ENCODE results near the gene MBNL2.
A peak's percentile ranks its signal among the peaks of the same experiment; 100 is the strongest.

MBNL2 gene

DNA sequence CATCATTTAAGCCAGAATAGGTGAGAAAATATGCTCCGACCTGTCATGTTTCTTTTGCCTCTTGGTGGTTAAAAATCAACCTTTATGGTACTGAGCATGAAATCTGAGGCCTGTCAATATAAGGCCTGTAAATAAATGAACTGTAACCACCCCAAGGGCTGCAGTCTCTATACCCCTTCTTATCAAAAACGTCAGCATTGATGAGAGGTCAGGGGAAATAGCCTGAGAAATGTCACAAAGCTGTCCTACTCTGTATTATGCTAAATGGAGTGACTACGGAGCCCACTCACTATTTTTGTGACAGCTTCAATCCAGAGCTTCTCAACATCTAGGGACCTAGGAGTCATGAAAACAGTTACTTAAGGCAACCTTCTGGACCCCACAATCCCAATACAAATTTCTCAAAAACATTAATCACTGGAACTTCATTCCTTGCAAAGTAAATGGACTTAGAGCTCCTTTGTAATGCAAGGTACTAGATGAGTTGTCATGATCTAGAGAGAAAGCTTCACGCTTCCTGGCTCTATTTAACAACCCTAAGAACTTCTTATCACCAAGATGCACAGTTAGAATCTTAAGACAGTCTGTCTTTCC, 209.1 kb downstream of the MBNL2 start:
- FAIRE-seq (no peak), DNase-seq (ENCODE audit: insufficient read length) (no peak)
- TF ChIP-seq POLR2A (IDR thresholded peaks at IDR 0.05; ENCODE audit: low read depth, low read length) = no peak
- no peak for TF ChIP-seq POLR2AphosphoS5 (IDR thresholded peaks at IDR 0.05; ENCODE audit: low read depth, low read length)
- no peak for TF ChIP-seq TAF1 (IDR thresholded peaks at IDR 0.05; ENCODE audit: borderline replicate concordance, low read depth, low read length)

GRCh38 chr13:97432232-97432916, 210.2 kb downstream of the MBNL2 start:
- no peak for TF ChIP-seq TAF1 (IDR thresholded peaks at IDR 0.05; ENCODE audit: borderline replicate concordance, low read depth, low read length)
- peak; percentile 65; the same call in 1 of the 2 replicates for TF ChIP-seq POLR2A (IDR thresholded peaks at IDR 0.05; ENCODE audit: low read depth, low read length)
- no peak for TF ChIP-seq POLR2AphosphoS5 (IDR thresholded peaks at IDR 0.05; ENCODE audit: low read depth, low read length)
- FAIRE-seq (peak; percentile 57), DNase-seq (ENCODE audit: insufficient read length) (no peak)

DNA sequence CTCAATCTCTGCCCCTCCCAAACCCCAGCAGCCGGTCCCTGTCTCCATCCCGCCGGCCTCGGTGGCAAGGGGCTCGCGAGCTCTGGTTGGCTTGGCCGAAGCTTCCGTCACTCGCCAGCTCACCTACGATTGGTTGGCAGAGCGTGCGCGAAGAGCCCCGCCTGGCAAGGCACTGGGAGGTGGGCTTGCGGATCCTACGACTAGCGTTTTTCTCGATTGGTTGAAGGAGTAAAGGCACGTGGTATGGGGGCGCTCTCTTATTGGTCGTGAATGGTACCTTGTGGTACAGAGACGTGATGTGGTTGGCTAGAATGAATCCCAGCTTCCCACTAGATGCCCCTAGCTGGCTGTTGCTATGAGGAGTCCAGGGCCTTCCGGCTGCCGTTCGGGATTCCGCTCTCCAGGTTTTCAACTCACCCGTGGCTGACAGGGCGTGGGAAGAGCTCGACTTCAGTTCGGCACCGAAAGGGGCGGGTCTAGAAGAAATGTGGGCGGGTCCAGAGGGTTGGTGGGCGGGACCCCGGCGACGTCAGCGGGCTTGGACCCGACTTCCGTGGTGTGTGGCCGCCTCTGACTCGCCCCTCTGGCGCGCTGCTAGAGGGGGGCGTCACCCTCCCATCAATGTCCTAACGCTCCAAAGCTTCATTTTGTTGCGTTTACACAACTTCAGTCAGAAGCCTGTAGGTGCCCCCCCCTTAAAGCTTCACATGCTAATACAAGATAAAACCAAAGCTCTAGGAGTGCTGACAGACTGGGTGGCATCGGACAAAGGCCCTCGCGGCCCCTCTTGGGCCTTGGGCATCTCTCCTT, 211.0 kb downstream of the MBNL2 start:
- peak; percentile 97 for FAIRE-seq
- TF ChIP-seq POLR2A (IDR thresholded peaks at IDR 0.05; ENCODE audit: low read depth, low read length) = no peak; the same call in 1 of the 2 replicates
- TF ChIP-seq POLR2AphosphoS5 (IDR thresholded peaks at IDR 0.05; ENCODE audit: low read depth, low read length) = peak; percentile 4; the same call in 1 of the 2 replicates
- TF ChIP-seq TAF1 (IDR thresholded peaks at IDR 0.05; ENCODE audit: borderline replicate concordance, low read depth, low read length) = no peak
- DNase-seq (ENCODE audit: insufficient read length) = peak; percentile 46

DNA sequence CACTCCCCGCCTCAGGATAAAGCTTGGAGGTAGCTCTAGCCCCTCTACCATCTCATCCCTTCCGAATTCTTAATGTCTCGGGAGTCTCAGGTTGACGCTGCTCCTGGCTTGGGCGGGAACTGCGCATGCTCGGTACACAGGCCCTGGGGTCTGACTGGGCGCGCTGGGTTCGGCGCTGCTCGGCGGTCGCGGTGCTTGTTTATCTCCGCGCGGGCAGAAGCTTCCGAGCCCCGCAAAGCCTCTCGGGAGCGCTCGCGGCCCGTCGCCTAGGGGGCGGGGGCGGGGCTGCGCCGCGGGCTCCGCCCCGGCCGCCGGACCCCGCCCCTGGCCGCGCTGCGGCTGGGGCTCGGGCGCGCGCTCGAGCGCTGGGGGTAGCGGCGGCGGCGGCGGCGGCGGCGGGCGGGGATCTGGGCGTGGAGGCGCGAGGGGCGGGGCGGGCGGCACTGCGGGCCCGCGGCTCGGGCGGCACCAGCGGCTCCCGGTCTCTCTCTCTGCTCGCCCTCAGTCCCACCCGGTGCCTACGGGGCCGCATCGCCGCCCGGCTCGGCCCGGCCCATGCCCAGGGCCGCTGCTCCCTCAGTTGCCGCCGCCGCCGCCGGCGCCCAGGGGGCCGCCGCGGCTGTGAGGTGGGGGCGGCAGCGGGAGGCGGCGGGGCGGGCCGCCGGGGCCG, 211.7 kb downstream of the MBNL2 start, which contains the start of gene RAP2A:
Gene RAP2A, plus strand, starts transcription at position 443 of the 670 bp plus-strand sequence. CDS start 302 bp downstream, outside the sequence.
- TF ChIP-seq POLR2AphosphoS5 (IDR thresholded peaks at IDR 0.05; ENCODE audit: low read depth, low read length) (peak; percentile 70), TAF1 (IDR thresholded peaks at IDR 0.05; ENCODE audit: borderline replicate concordance, low read depth, low read length) (no peak), POLR2A (IDR thresholded peaks at IDR 0.05; ENCODE audit: low read depth, low read length) (peak; percentile 55; the same call in 1 of the 2 replicates)
- peak; percentile 35 for DNase-seq (ENCODE audit: insufficient read length)
- no peak for FAIRE-seq

GRCh38 chr13:97434397-97435201, 212.5 kb downstream of the MBNL2 start:
- TF ChIP-seq POLR2AphosphoS5 (IDR thresholded peaks at IDR 0.05; ENCODE audit: low read depth, low read length) (no peak), TAF1 (IDR thresholded peaks at IDR 0.05; ENCODE audit: borderline replicate concordance, low read depth, low read length) (no peak), POLR2A (IDR thresholded peaks at IDR 0.05; ENCODE audit: low read depth, low read length) (no peak)
- DNase-seq (ENCODE audit: insufficient read length) (no peak), FAIRE-seq (peak; percentile 87)

DNA sequence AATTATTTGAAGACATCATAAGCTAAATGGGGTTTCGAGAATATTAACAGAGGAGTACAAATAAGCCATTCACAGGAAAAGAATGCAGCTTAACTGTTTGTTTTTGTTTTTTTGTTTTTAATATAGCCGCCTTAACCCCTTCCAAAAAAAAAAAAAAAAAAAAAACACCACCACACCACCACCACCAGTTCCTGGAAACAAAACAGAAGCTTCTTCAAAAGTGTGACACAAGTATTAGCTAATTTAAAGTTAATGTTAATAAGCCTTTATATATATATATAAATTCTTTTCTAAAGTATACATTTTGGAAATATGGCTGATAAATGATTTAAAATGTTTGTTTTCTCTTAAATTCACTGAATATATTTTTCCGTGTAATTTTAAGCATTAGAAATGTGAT, 213.2 kb downstream of the MBNL2 start:
- TF ChIP-seq TAF1 (IDR thresholded peaks at IDR 0.05; ENCODE audit: borderline replicate concordance, low read depth, low read length) = no peak
- TF ChIP-seq POLR2AphosphoS5 (IDR thresholded peaks at IDR 0.05; ENCODE audit: low read depth, low read length) = no peak
- no peak for TF ChIP-seq POLR2A (IDR thresholded peaks at IDR 0.05; ENCODE audit: low read depth, low read length)
- DNase-seq (ENCODE audit: insufficient read length) = no peak
- FAIRE-seq = no peak

DNA sequence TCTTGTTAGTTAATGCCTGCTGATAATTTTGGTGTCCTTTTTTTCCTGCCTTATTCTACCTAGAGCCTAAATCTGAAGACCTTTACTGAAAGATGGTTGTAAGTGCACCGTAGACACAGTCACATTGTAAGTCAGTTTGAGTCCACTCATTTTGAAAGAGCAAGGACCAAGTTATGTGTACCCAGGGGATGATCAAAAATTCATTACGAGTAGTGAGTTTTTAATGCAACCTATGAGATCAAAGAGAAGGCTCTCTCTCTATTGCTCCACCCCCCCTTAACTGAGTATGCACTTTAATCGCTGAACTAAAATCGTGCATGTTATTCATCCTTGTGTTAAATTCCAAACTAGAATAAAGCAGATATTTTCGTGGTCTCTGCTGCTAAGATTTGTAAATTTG, 213.7 kb downstream of the MBNL2 start:
- TF ChIP-seq POLR2AphosphoS5 (IDR thresholded peaks at IDR 0.05; ENCODE audit: low read depth, low read length) (no peak), POLR2A (IDR thresholded peaks at IDR 0.05; ENCODE audit: low read depth, low read length) (no peak), TAF1 (IDR thresholded peaks at IDR 0.05; ENCODE audit: borderline replicate concordance, low read depth, low read length) (no peak)
- DNase-seq (ENCODE audit: insufficient read length) = no peak

DNA sequence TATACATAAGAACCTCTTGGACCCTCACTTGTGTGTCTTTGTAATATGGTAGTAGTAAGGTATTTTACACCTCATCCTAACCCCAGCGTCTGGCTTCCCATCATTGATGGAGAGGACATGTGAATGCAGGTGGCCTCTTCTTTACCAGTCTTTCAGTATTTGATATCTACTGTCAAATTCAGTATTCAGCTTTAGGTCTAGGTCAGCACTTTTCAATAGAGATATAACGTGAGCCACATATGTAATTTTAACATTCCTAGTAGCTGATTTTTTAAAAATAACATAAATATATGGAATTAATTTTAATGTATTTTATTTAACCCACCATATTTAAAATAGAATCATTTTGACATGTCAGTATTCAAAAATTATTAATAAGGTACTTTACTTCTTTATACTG, 214.7 kb downstream of the MBNL2 start:
- no peak for DNase-seq (ENCODE audit: insufficient read length)
- no peak for TF ChIP-seq POLR2A (IDR thresholded peaks at IDR 0.05; ENCODE audit: low read depth, low read length)
- no peak for TF ChIP-seq POLR2AphosphoS5 (IDR thresholded peaks at IDR 0.05; ENCODE audit: low read depth, low read length)
- TF ChIP-seq TAF1 (IDR thresholded peaks at IDR 0.05; ENCODE audit: borderline replicate concordance, low read depth, low read length) = no peak
- FAIRE-seq = no peak

More for the DNA sequence above, 213.7 kb downstream of the MBNL2 start:
- peak; percentile 60 for FAIRE-seq

- no peak for DNase-seq (ENCODE audit: insufficient read length)
- peak; percentile 44 for FAIRE-seq
- TF ChIP-seq POLR2A (IDR thresholded peaks at IDR 0.05; ENCODE audit: low read depth, low read length) = no peak
- no peak for TF ChIP-seq POLR2AphosphoS5 (IDR thresholded peaks at IDR 0.05; ENCODE audit: low read depth, low read length)
- no peak for TF ChIP-seq TAF1 (IDR thresholded peaks at IDR 0.05; ENCODE audit: borderline replicate concordance, low read depth, low read length)
Measured at GRCh38 chr13:97437729-97438128, 215.6 kb downstream of the MBNL2 start.
